CD4-positive, alpha-beta T cell (primary cell): ENCODE data around the gene AHDC1. TPM values are rescaled to one million over a fixed set of nuclear protein-coding genes. Genes with fewer than 3 reads are reported as not detected.

Source experiments
- ATAC-seq: fragments of 200-7000 bp; cut with Tn5 transposase; one replicate; pipeline ENCODE4 v1.10.0; 2022; ENCODE audit warnings: mild to moderate bottlenecking; ENCODE audit not compliant: poor library complexity
- CTCF ChIA-PET: fragments of 350-600 bp; sonication (Branson Sonifier 250); formaldehyde crosslinking; loops from one replicate; lab custom pipeline; 2021; ENCODE audit warnings: antibody characterized with exemption, inconsistent platforms; lab: Charles Lee
- POLR2A ChIA-PET: fragments of 350-600 bp; sonication (Branson Sonifier 250); formaldehyde crosslinking; loops from one replicate; lab custom pipeline; 2021; ENCODE audit warnings: antibody characterized with exemption, inconsistent platforms; lab: Charles Lee
- DNase-seq, 14 experiments: peaks; one replicate each; pipeline ENCODE4 v3.0.0-alpha.2; 2013 to 2020; ENCODE audit warnings: mixed read lengths in 2 of 14
- H3K27ac ChIP-seq, 2 donors: one replicate each; pipeline versions ENCODE4 v1.5.1 to v1.7.0; 2013; ENCODE audit warnings: low read length in 2 of 2, low read depth in 1 of 2, mild to moderate bottlenecking in 1 of 2
- H3K27me3 ChIP-seq, 2 experiments: 1 replicate in 1 of 2; 2 replicates in 1 of 2; pipeline versions ENCODE4 v1.6.1 to v1.7.0; 2013; ENCODE audit warnings: low read length in 2 of 2, control low read depth in 1 of 2, mild to moderate bottlenecking in 1 of 2, moderate library complexity in 1 of 2; ENCODE audit not compliant: insufficient read depth in 2 of 2, control insufficient read depth in 1 of 2
- H3K36me3 ChIP-seq: one replicate; pipeline ENCODE4 v1.6.1; 2013; ENCODE audit warnings: low read length, control low read depth; ENCODE audit not compliant: insufficient read depth
- H3K4me1 ChIP-seq: one replicate; pipeline ENCODE4 v1.6.1; 2013; ENCODE audit warnings: low read length, control low read depth; ENCODE audit not compliant: insufficient read depth
- H3K4me3 ChIP-seq: one replicate; pipeline ENCODE4 v1.5.1; 2013; ENCODE audit warnings: mild to moderate bottlenecking, low read length, moderate library complexity
- H3K9me3 ChIP-seq, 2 experiments: 1 replicate in 1 of 2; 2 replicates in 1 of 2; pipeline versions ENCODE4 v1.6.1 to v1.7.0; 2013; ENCODE audit warnings: low read length in 2 of 2, mild to moderate bottlenecking in 2 of 2, control low read depth in 1 of 2, moderate library complexity in 1 of 2; ENCODE audit not compliant: control insufficient read depth in 1 of 2, insufficient read depth in 1 of 2
- H3K27ac Mint-ChIP-seq: one replicate; pipeline ENCODE4 v1.8.0; 2020; ENCODE audit warnings: mixed read lengths
- H3K27me3 Mint-ChIP-seq: one replicate; pipeline ENCODE4 v1.8.0; 2021; ENCODE audit warnings: mixed read lengths
- H3K36me3 Mint-ChIP-seq: one replicate; pipeline ENCODE4 v1.8.0; 2021; ENCODE audit warnings: low read depth, mixed read lengths
- H3K4me1 Mint-ChIP-seq: one replicate; pipeline ENCODE4 v1.8.0; 2021; ENCODE audit warnings: low read depth, mixed read lengths
- H3K4me3 Mint-ChIP-seq: one replicate; pipeline ENCODE4 v1.8.0; 2020; ENCODE audit warnings: mild to moderate bottlenecking, mixed read lengths
- H3K9me3 Mint-ChIP-seq: one replicate; pipeline ENCODE4 v1.8.0; 2020; ENCODE audit warnings: mixed read lengths
- CTCF ChIP-seq: fragments of 200-600 bp; IDR thresholded peaks from one replicate; pipeline ENCODE4 v1.8.0; 2022; ENCODE audit warnings: antibody characterized with exemption, mild to moderate bottlenecking
- intact Hi-C, 2 experiments: fragments of 100-400 bp; cut with DNase I in 1 of 2; cut with micrococcal nuclease in 1 of 2; formaldehyde crosslinking; loops; one replicate each; pipeline versions ENCODE4 v1.15.1 to v1.9.0; 2023 to 2025; cut with DNase I, micrococcal nuclease
- total RNA-seq, 174 experiments: library from RNA in 2 of 174; stranded (reverse) in 2 of 174; gene quantifications; one replicate each; pipeline ENCODE4 v1.2.3 and lab custom pipeline; 2021 to 2026

The AHDC1 gene
- total RNA-seq, 2 experiments from 2014 or later: 20.8 to 22.9 TPM

GRCh38 chr1:27615346-27616192 lies 11.6 kb upstream of the AHDC1 start:
- H3K27me3 Mint-ChIP-seq: no peaks in the 10 kb centered on the region
- H3K27ac ChIP-seq: no peak overlapping the region

GRCh38 chr1:27614625-27615344 lies 10.8 kb upstream of the AHDC1 start:
- H3K9me3 Mint-ChIP-seq: no peaks in the 10 kb centered on the region
- POLR2A ChIA-PET: interaction anchor here (0.8 to 8.6 kb wide), 7 partner anchors 11 to 58 kb away, joined by 3 to 98 read pairs (median 5); partner anchors contain the start of genes AHDC1 and IFI6

More at GRCh38 chr1:27615346-27616192, 11.6 kb upstream of the AHDC1 start:
- Histone ChIP-seq H3K4me1 (peaks cover 79% of the 10 kb centered on the region), H3K27me3 (no peaks in the 10 kb centered on the region), H3K36me3 (no peaks in the 10 kb centered on the region), H3K4me3 (no peak overlapping the region), H3K9me3 (no peaks in the 10 kb centered on the region)
- DNase-seq (peak in 1 of 14 experiments; percentile 30), ATAC-seq (no peak)
- intact Hi-C loops: no loop called here
- no peak for TF ChIP-seq CTCF
- Mint-ChIP-seq H3K36me3 (no peaks in the 10 kb centered on the region), H3K4me3 (no peak overlapping the region), H3K4me1 (peaks cover 70% of the 10 kb centered on the region), H3K9me3 (no peaks in the 10 kb centered on the region), H3K27ac (peak overlapping the region; percentile 80)
- ChIA-PET CTCF (interaction anchor here (1.6 kb wide), 1 partner anchor 14 kb away, joined by 4 read pairs; no protein-coding TSS in a partner anchor), POLR2A (interaction anchor here (8.6 kb wide), 1 partner anchor 46 kb away, joined by 98 read pairs; no protein-coding TSS in a partner anchor)

More at GRCh38 chr1:27614625-27615344, 10.8 kb upstream of the AHDC1 start:
- DNase-seq (no peak), ATAC-seq (no peak)
- Histone ChIP-seq H3K4me3 (no peak overlapping the region), H3K4me1 (peaks cover 86% of the 10 kb centered on the region), H3K27ac (no peak overlapping the region), H3K27me3 (no peaks in the 10 kb centered on the region), H3K36me3 (no peaks in the 10 kb centered on the region), H3K9me3 (no peaks in the 10 kb centered on the region)
- peak overlapping the region; percentile 84 for H3K27ac Mint-ChIP-seq
- peaks cover 69% of the 10 kb centered on the region for H3K4me1 Mint-ChIP-seq
- H3K4me3 Mint-ChIP-seq: no peak overlapping the region
- intact Hi-C loops: no loop called here
- H3K27me3 Mint-ChIP-seq: no peaks in the 10 kb centered on the region
- no peaks in the 10 kb centered on the region for H3K36me3 Mint-ChIP-seq
- CTCF ChIA-PET: interaction anchor here (2.1 kb wide), 1 partner anchor 48 kb away, joined by 5 read pairs; no protein-coding TSS in a partner anchor
- no peak for TF ChIP-seq CTCF
